ENCODE data around the gene RHOF. TPM values are rescaled to one million over a fixed set of nuclear protein-coding genes. Genes with fewer than 3 reads are reported as not detected.

RHOF gene
- total and polyA plus RNA-seq, 2 of the 13 experiments (the other 11 are each of a cell fraction or from before 2014, with no cell fraction given), result 14.6 to 32.2 TPM

GRCh38 chr12:121797937-121798786 is 4.7 kb upstream of the RHOF start:
- CTCF ChIA-PET (ENCODE audit: low intra/inter-chr PET ratio, low total read pairs), result interaction anchor here (1.7 kb wide), 1 partner anchor 14 kb away, joined by 9 read pairs; no protein-coding TSS in a partner anchor
- intact Hi-C loops (cut with micrococcal nuclease; ENCODE audit: unreplicated experiment), result no loop called here
- Histone ChIP-seq H3K9ac (ENCODE audit: insufficient read depth, low read depth, low read length) (peak overlapping the region; percentile 62), H2AFZ (ENCODE audit: low read length) (no peak overlapping the region), H4K20me1 (ENCODE audit: insufficient read depth, low read length) (no peaks in the 10 kb centered on the region), H3K27ac (ENCODE audit: extremely low read length, insufficient read depth, low read length) (peak overlapping the region; percentile 99), H3K79me2 (ENCODE audit: insufficient read depth, low read length) (peaks cover 51% of the 10 kb centered on the region), H3K9me3 (ENCODE audit: low read length) (no peaks in the 10 kb centered on the region), H3K4me3 (replicated peaks in 1 of 3; ENCODE audit: insufficient read depth in 1 of 3, low read depth in 2 of 3, low read length in 3 of 3) (peak overlapping the region; percentile 40 to 79 (median 71)), H3K4me2 (ENCODE audit: low read depth, low read length) (peak overlapping the region; percentile 96), H3K27me3 (ENCODE audit: control insufficient read depth in 1 of 2, insufficient read depth in 2 of 2, low read length in 2 of 2) (no peaks in the 10 kb centered on the region), H3K4me1 (ENCODE audit: insufficient read depth, low read length) (peaks cover 64% of the 10 kb centered on the region), H3K36me3 (replicated peaks in 1 of 2; ENCODE audit: control insufficient read depth in 1 of 2, insufficient read depth in 2 of 2, low read length in 2 of 2) (no peaks in the 10 kb centered on the region; a peak in 1 of 5 replicates)
- in situ Hi-C loops (cut with HindIII; ENCODE audit: extremely low pct_ligation_motif_present, low pct_unique_long_range_greater_than_20kb), result no loop called here
- WGBS (ENCODE audit: low lambda C conversion rate), result 28% methylated on average over 8 of the region's 19 CpGs
- DNase-seq (ENCODE audit: low spot score) (no peak), FAIRE-seq (peak; percentile 59), ATAC-seq (no peak)
- POLR2A ChIA-PET, result interaction anchor here (1.3 to 14.0 kb wide), 6 partner anchors 8 to 112 kb away, joined by 3 to 393 read pairs (median 6); partner anchors contain the start of genes PSMD9 and SETD1B
- no TSS peak for BruUV-seq (replicated peaks)
- TF ChIP-seq ZBTB26 (CRISPR knock-in tag; IDR thresholded peaks at IDR 0.05; ENCODE audit: borderline replicate concordance) (no peak), ZBTB38 (CRISPR knock-in tag; IDR thresholded peaks at IDR 0.05) (peak; percentile 51; the same call in 1 of the 2 replicates), MNT (IDR thresholded peaks at IDR 0.05) (0 out of 2 replicates have a peak, but pooled peaks have one; percentile 34), BHLHE40 (IDR thresholded peaks at IDR 0.05; ENCODE audit: low read length) (peak; percentile 70), ZNF441 (CRISPR knock-in tag; IDR thresholded peaks at IDR 0.05; ENCODE audit: borderline replicate concordance) (no peak), TBX2 (CRISPR knock-in tag; IDR thresholded peaks at IDR 0.05; ENCODE audit: borderline replicate concordance) (0 out of 2 replicates have a peak, but pooled peaks have one; percentile 33), ZNF205 (CRISPR knock-in tag; IDR thresholded peaks at IDR 0.05) (peak; percentile 52; the same call in 1 of the 2 replicates), GTF3A (CRISPR knock-in tag; conservative IDR thresholded peaks at IDR 0.05) (no peak), ZIK1 (CRISPR knock-in tag; IDR thresholded peaks at IDR 0.05; ENCODE audit: borderline replicate concordance, low read depth) (0 out of 2 replicates have a peak, but pooled peaks have one; percentile 71), TCF12 (IDR thresholded peaks at IDR 0.05) (no peak), TCF12 (CRISPR knock-in tag; IDR thresholded peaks at IDR 0.05) (no peak), ZNF546 (CRISPR knock-in tag; conservative IDR thresholded peaks at IDR 0.05) (no peak), HOXA5 (CRISPR knock-in tag; IDR thresholded peaks at IDR 0.05) (0 out of 2 replicates have a peak, but pooled peaks have one; percentile 20), TCF7 (IDR thresholded peaks at IDR 0.05; ENCODE audit: low read depth) (no peak), SOX13 (IDR thresholded peaks at IDR 0.05) (no peak), SOX13 (CRISPR knock-in tag; conservative IDR thresholded peaks at IDR 0.05 in 1 of 2, IDR thresholded peaks at IDR 0.05 in 1 of 2) (peak in 1 of 2 experiments; percentile 52; a peak in 2 of 4 replicates), MYC (CRISPR knock-in tag; IDR thresholded peaks at IDR 0.05; ENCODE audit: borderline replicate concordance) (peak; percentile 93), THAP11 (CRISPR knock-in tag; IDR thresholded peaks at IDR 0.05) (0 out of 2 replicates have a peak, but pooled peaks have one; percentile 19), ZNF562 (CRISPR knock-in tag; IDR thresholded peaks at IDR 0.05; ENCODE audit: borderline replicate concordance) (no peak)
- TF ChIP-seq, protein P1, sequence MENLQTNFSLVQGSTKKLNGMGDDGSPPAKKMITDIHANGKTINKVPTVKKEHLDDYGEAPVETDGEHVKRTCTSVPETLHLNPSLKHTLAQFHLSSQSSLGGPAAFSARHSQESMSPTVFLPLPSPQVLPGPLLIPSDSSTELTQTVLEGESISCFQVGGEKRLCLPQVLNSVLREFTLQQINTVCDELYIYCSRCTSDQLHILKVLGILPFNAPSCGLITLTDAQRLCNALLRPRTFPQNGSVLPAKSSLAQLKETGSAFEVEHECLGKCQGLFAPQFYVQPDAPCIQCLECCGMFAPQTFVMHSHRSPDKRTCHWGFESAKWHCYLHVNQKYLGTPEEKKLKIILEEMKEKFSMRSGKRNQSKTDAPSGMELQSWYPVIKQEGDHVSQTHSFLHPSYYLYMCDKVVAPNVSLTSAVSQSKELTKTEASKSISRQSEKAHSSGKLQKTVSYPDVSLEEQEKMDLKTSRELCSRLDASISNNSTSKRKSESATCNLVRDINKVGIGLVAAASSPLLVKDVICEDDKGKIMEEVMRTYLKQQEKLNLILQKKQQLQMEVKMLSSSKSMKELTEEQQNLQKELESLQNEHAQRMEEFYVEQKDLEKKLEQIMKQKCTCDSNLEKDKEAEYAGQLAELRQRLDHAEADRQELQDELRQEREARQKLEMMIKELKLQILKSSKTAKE (CRISPR knock-in tag; IDR thresholded peaks at IDR 0.05; ENCODE audit: borderline replicate concordance), result no peak

All from HepG2 (cell line).